Activated T-cell treated with anti-CD3 and anti-CD28 coated beads, Interleukin-2, amount 50 U/mL, for 24 hours (primary cell): Measurements from ENCODE around the gene FBXL16.

Source experiments
- DNase-seq: peaks from one replicate; pipeline ENCODE4 v3.0.0-alpha.2; 2020
- H3K27ac Mint-ChIP-seq: 2 replicates; pipeline ENCODE4 v1.8.0; 2020; ENCODE audit warnings: mild to moderate bottlenecking, mixed read lengths
- H3K27me3 Mint-ChIP-seq: 2 replicates; pipeline ENCODE4 v1.8.0; 2020; ENCODE audit warnings: mixed read lengths
- H3K36me3 Mint-ChIP-seq: 2 replicates; pipeline ENCODE4 v1.8.0; 2020; ENCODE audit warnings: low read depth, mixed read lengths
- H3K4me1 Mint-ChIP-seq: 2 replicates; pipeline ENCODE4 v1.8.0; 2020; ENCODE audit warnings: low read depth, mixed read lengths
- H3K4me3 Mint-ChIP-seq: 2 replicates; pipeline ENCODE4 v1.8.0; 2020; ENCODE audit warnings: mild to moderate bottlenecking, moderate library complexity, mixed read lengths
- H3K9me3 Mint-ChIP-seq: 2 replicates; pipeline ENCODE4 v1.8.0; 2020; ENCODE audit warnings: mixed read lengths

The FBXL16 gene

DNA sequence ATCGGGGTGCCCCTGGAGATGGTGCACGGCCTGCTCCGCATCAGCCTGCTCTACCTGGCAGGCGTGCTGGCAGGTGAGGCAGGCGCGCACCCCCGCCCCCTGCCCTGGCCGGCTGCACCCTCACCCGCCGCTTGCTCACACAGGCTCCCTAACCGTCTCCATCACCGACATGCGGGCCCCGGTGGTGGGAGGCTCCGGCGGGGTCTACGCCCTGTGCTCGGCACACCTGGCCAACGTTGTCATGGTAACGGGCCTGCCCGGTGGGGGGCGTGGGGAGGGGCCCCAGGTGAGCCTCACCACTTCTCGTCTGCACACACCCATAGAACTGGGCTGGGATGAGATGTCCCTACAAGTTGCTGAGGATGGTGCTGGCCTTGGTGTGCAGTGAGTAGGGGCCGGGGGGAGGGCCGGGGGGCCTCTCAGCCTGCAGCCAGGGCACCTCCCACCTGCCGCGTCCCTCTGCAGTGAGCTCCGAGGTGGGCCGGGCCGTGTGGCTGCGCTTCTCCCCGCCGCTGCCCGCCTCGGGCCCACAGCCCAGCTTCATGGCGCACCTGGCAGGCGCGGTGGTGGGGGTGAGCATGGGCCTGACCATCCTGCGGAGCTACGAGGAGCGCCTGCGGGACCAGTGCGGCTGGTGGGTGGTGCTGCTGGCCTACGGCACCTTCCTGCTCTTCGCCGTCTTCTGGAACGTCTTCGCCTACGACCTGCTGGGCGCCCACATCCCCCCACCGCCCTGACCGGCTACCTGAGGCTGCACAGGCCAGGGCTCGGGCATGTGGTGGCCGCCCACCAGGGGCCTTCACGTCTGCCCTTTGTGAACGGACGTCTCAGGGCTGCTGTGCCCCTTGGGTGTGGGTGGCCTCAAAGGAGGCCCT is 28.0 kb downstream of the FBXL16 start:
- peaks cover 30% of the 10 kb centered on the region for H3K4me1 Mint-ChIP-seq
- H3K4me3 Mint-ChIP-seq: no peak overlapping the region
- H3K9me3 Mint-ChIP-seq: no peaks in the 10 kb centered on the region
- H3K36me3 Mint-ChIP-seq: peaks cover 41% of the 10 kb centered on the region
- no peak overlapping the region for H3K27ac Mint-ChIP-seq
- H3K27me3 Mint-ChIP-seq: peaks cover 9% of the 10 kb centered on the region
- no peak for DNase-seq

DNA sequence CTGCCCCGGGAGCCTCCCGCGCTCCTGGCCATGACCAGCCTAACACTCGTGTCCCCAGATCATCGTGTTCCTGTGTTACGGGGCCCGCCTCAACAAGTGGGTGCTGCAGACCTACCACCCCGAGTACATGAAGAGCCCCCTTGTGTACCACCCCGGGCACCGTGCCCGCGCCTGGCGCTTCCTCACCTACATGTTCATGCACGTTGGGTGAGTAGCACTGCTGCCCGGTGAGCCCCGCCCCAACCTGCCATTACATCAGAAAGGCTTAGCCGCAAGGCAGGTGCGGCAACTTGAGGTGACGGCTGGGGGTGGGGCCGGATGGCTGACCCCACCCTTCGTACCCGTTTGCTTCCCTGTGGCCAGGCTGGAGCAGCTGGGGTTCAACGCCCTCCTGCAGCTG is 28.7 kb downstream of the FBXL16 start:
- Mint-ChIP-seq H3K4me3 (no peak overlapping the region), H3K4me1 (peaks cover 24% of the 10 kb centered on the region)

DNA sequence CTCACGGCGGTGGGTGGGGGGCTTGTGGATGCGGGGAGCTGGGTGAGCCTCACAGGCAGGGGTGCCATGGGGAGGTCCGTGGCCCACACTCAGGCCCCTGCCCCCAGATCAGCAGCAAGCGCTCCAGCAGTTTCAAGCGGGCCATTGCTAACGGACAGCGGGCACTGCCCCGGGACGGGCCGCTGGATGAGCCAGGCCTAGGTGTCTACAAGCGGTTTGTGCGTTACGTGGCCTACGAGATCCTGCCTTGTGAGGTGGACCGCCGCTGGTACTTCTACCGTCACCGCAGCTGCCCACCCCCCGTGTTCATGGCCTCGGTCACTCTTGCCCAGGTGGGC is 29.1 kb downstream of the FBXL16 start:
- no peaks in the 10 kb centered on the region for H3K9me3 Mint-ChIP-seq
- peaks cover 20% of the 10 kb centered on the region for H3K4me1 Mint-ChIP-seq
- peaks cover 9% of the 10 kb centered on the region for H3K27me3 Mint-ChIP-seq
- no peak overlapping the region for H3K4me3 Mint-ChIP-seq
- H3K36me3 Mint-ChIP-seq: peaks cover 35% of the 10 kb centered on the region
- H3K27ac Mint-ChIP-seq: no peak overlapping the region
- DNase-seq: no peak

More for the DNA sequence above, 28.7 kb downstream of the FBXL16 start:
- DNase-seq: no peak
- H3K27ac Mint-ChIP-seq: no peak overlapping the region
- peaks cover 36% of the 10 kb centered on the region for H3K36me3 Mint-ChIP-seq
- no peaks in the 10 kb centered on the region for H3K9me3 Mint-ChIP-seq
- peaks cover 9% of the 10 kb centered on the region for H3K27me3 Mint-ChIP-seq

DNA sequence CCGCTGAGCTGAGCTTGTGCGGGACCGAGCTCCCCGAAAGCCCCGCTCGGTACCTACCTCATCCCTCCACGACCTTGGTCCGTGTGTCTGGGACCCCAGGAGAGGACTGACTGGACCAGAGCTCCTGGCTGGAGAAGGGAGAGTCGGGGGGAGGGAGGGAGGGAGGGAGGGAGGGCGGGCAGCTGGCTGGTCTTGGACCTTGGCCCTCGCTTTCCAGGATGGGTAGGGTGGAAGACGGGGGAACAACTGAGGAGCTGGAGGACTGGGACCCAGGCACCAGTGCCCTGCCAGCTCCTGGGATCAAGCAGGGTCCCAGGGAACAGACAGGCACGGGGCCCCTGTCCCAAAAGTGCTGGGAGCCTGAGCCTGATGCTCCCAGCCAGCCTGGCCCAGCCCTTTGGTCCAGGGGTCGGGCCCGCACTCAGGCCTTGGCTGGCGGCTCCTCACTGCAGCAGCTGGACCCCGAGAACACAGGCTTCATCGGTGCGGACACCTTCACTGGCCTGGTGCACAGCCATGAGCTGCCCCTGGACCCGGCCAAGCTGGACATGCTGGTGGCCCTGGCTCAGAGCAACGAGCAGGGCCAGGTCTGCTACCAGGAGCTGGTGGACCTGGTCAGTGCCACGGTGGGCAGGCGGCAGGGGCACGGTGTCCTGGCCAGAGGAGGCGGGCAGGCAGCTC is 29.6 kb downstream of the FBXL16 start:
- Mint-ChIP-seq H3K27me3 (peaks cover 9% of the 10 kb centered on the region), H3K27ac (no peak overlapping the region), H3K9me3 (no peaks in the 10 kb centered on the region), H3K36me3 (peaks cover 33% of the 10 kb centered on the region), H3K4me1 (peaks cover 15% of the 10 kb centered on the region), H3K4me3 (no peak overlapping the region)
- DNase-seq: no peak

DNA sequence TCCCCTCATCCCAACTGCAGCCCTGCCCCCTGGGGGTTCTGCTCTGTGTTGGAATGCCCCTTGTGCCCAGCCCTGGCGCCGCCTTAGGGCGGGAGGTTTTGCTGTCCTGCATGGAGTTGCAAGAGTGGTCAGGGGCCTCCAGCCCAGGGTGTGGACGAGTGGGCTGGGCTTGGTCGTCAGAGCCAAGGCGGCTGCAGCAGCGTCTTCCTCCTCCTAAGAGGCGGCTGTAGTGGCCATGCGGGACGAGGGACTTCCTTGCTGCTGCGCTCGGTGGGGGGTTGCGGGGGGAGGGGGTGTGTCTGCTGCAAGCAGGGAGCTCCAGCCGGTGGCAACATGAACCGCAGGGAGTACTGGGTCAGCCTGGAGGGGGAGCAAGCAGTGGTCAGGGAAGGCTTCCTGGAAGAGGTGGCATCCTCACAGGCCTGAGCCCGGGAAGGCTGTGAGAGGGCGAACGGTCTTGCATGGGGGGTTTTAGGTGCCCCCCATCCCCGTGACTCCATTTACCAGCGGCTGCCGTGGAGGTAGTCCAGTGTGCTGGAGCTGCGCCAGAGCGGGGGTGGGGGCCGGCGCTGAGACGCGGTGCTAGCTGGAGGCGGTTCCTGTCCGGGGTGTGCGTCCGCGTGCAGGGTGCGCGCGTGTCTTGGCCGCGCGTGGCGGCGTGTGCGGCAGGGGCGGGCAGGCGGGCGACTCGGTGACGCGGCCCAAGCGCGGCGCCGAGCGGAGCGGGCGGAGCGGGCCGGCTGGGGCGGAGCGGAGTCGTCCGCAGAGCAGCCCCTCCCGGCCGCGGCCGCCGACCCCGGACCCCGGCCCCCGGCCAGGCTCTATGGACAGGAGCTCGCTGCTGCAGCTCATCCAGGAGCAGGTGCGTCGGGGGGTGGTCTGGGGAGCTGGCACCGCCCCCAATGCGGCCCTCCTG is 30.4 kb downstream of the FBXL16 start, which contains the start of gene RHBDL1:
Gene RHBDL1 (plus strand): TSS at position 704 of the 916 bp plus-strand sequence. CDS start 120 bp downstream, at position 824.
- no peak for DNase-seq
- H3K4me3 Mint-ChIP-seq: no peak within 1 kb of the TSS
- H3K27ac Mint-ChIP-seq: peak within 1 kb of the TSS; percentile 29
- H3K4me1 Mint-ChIP-seq: peaks cover 13% of the 10 kb centered on the region
- H3K36me3 Mint-ChIP-seq: peaks cover 38% of the 10 kb centered on the region
- H3K9me3 Mint-ChIP-seq: no peaks in the 10 kb centered on the region
- H3K27me3 Mint-ChIP-seq: peaks cover 9% of the 10 kb centered on the region

DNA sequence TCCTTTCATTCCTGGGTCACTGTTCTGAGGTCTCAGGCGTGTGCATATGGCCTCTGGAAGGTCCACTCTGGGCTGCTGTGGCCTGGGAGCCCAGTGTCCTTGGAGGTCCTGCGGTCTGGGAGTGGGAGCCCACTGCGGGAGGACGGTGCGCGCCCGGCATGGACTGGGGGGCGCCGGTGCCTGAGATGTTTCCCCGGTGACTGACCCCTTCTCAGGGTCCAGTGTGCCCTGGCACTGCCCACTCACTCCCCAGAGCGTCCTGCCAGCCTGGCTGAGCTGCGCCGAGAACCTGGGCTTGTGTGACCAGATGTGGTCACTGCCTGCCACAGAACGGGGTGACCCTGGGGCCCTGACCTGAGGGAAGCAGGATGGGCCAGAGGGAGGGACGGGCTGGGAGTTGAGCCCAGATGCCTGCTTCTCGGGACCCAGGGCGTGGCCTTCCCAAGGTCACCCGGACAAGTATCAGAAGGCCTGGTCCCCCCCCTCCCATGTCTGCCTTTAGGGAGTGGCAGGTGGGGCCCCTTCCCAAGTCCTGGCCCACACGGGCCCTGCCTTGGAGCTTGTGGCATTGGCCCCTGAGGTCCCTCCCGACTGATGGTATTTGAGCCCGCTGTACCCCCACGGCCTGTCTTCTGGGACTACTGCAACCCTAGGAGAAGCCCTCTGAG is 31.3 kb downstream of the FBXL16 start:
- Mint-ChIP-seq H3K36me3 (peaks cover 47% of the 10 kb centered on the region), H3K27me3 (peaks cover 9% of the 10 kb centered on the region), H3K4me1 (peaks cover 15% of the 10 kb centered on the region), H3K4me3 (no peak overlapping the region), H3K9me3 (no peaks in the 10 kb centered on the region), H3K27ac (peak overlapping the region; percentile 29)
- no peak for DNase-seq

DNA sequence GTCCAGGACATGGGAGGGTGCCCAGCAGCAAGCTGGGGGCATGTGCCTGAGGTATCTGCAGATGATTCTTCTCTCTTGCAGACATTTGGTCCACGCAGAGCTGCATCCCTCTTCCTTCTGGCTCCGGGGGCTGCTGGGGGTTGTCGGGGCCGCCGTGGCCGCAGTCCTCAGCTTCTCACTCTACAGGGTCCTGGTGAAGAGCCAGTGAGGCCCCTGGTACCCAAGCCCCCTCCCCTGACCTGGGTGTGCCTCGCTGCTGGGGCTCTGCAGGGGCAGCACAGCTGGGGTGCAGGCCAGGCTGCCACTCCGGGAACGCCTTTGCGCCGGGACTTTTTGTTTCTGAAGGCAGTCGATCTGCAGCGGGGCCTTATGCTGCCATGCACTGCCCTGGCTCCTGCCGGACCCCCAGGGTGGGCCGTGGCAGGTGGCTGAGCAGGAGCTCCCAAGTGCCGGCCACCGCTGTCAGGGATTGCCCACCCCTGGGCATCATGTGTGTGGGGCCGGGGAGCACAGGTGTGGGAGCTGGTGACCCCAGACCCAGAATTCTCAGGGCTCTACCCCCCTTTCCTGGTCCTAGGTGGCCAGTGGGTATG is 32.1 kb downstream of the FBXL16 start:
- Mint-ChIP-seq H3K27ac (no peak overlapping the region), H3K36me3 (peaks cover 52% of the 10 kb centered on the region), H3K4me1 (peaks cover 13% of the 10 kb centered on the region), H3K4me3 (no peak overlapping the region), H3K9me3 (no peaks in the 10 kb centered on the region), H3K27me3 (peaks cover 9% of the 10 kb centered on the region)
- no peak for DNase-seq

DNA sequence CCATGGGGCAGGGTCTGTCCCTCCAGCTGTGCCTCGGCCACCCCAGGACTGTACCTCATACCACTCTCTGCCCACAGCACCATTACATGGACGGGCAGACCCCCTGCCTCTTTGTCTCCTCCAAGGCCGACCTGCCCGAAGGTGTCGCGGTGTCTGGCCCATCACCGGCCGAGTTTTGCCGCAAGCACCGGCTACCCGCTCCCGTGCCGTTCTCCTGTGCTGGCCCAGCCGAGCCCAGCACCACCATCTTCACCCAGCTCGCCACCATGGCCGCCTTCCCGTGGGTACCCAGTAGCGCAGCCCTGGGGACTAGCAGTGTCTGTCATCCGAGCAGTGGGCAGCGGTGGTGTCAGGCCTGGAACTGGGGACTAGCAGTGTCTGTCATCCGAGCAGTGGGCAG is 32.8 kb downstream of the FBXL16 start:
- Mint-ChIP-seq H3K27ac (no peak overlapping the region), H3K9me3 (no peaks in the 10 kb centered on the region), H3K36me3 (peaks cover 54% of the 10 kb centered on the region), H3K4me1 (peaks cover 13% of the 10 kb centered on the region), H3K27me3 (peaks cover 9% of the 10 kb centered on the region), H3K4me3 (no peak overlapping the region)
- DNase-seq: no peak

DNA sequence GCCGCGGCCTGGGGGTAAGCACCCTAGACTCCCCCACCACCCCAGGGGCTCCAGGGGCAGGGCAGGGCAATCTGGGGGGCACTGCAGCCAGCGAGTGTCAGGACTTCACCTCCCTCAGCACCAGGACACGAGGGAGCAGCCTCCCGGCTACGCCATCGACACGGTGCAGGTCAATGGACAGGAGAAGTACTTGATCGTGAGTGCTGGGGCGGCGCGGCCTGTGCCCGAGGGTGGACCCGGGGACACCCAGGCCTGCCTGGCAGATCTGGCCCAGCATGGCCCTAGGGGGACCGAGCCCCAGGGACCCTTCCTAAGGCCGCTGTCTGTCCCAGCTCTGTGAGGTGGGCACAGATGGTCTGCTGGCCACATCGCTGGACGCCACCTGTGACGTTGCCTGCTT is 33.2 kb downstream of the FBXL16 start:
- H3K27me3 Mint-ChIP-seq: peaks cover 9% of the 10 kb centered on the region
- peaks cover 59% of the 10 kb centered on the region for H3K36me3 Mint-ChIP-seq
- DNase-seq: no peak
- H3K4me1 Mint-ChIP-seq: peaks cover 17% of the 10 kb centered on the region
- H3K4me3 Mint-ChIP-seq: no peak overlapping the region
- H3K27ac Mint-ChIP-seq: no peak overlapping the region
- H3K9me3 Mint-ChIP-seq: no peaks in the 10 kb centered on the region

DNA sequence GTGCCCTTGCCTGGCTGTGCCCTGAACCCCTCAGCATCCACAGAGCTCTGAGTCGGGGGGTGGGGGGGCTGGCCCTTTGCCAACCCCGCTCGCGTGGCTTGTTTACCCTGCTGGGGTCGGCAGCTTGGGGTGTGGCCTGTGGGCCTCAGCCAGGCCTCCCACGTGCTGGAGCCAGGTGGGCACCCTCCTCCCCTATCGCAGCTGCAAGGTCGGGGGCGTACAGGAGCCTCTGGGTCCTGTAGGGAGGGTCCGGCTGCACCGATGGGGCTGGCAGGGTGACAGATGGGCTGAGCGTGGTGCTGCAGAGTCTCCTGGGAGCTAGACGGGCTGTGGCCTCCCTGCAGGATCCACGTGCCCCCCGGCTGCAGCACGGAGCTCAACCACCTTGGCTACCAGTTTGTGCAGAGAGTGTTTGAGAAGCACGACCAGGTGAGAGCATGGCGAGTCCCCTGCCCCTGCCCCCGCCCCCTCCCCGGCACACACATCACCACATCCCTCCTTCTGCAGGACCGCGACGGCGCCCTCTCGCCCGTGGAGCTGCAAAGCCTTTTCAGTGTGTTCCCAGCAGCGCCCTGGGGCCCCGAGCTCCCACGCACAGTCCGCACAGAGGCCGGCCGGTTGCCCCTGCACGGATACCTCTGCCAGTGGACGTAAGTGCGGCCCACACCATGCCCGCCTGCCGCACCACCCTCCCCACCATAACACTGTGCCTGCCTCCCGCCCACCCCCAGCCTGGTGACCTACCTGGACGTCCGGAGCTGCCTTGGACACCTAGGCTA is 34.1 kb downstream of the FBXL16 start:
- H3K9me3 Mint-ChIP-seq: no peaks in the 10 kb centered on the region

DNA sequence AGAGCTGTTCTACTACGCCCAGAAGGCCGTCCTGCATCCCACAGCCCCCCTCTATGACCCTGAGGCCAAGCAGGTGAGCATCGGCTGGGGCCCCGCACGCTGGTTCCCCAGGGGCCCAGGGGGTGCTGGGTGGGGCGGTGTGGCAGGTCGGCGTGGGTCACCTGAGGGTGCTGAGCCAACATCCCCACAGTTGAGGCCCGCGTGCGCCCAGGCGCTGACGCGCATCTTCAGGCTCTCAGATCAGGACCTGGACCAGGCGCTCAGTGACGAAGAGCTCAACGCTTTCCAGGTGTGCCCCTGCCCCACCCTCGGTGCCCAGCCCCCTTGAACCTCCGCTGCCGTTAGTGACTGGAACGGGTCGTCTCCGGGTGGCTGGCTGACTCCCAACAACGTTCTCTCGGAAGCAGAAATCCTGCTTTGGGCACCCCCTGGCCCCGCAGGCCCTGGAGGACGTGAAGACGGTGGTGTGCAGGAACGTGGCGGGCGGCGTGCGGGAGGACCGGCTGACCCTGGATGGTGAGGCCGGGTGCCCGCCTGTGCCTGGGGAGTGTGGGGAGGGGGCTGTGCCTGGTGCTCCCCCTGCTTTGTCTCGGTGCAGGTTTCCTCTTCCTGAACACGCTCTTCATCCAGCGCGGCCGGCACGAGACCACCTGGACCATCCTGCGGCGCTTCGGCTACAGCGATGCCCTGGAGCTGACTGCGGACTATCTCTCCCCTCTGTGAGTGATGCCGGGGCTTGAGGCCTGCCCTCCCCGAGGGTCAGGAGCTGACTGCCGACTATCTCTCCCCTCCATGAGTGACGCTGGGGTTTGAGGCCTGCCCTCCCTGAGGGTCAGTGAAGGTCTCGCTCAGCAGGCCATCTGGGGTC is 34.9 kb downstream of the FBXL16 start:
- peaks cover 5% of the 10 kb centered on the region for H3K27me3 Mint-ChIP-seq
- H3K36me3 Mint-ChIP-seq: peaks cover 66% of the 10 kb centered on the region
- H3K4me3 Mint-ChIP-seq: peak overlapping the region; percentile 63
- peak overlapping the region; percentile 75 for H3K27ac Mint-ChIP-seq
- peaks cover 23% of the 10 kb centered on the region for H3K4me1 Mint-ChIP-seq
- no peak for DNase-seq
- H3K9me3 Mint-ChIP-seq: no peaks in the 10 kb centered on the region

More for the DNA sequence above, 34.1 kb downstream of the FBXL16 start:
- no peak overlapping the region for H3K4me3 Mint-ChIP-seq
- peaks cover 5% of the 10 kb centered on the region for H3K27me3 Mint-ChIP-seq
- peaks cover 63% of the 10 kb centered on the region for H3K36me3 Mint-ChIP-seq
- DNase-seq: no peak
- H3K4me1 Mint-ChIP-seq: peaks cover 23% of the 10 kb centered on the region
- no peak overlapping the region for H3K27ac Mint-ChIP-seq

DNA sequence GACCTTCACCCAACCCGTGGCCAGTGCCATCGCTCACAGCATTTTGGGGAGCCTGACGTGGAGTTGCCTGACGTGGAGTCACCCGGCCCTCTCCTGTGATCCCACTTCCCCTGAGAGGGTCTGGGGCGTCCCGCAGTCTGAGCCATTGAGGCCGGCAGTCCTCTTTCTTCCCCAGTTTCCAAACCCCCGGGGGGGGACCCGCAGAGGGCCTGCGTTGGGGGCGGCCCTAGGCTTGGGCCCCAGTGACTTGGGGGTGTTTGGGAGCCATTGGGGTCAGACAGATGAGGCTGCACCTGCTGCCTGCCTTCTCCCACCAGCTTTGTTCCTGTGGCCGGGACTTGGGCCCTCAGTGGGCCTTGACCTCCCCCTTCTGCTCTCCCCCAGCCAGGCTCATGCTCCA is 35.9 kb downstream of the FBXL16 start:
- Mint-ChIP-seq H3K36me3 (peaks cover 63% of the 10 kb centered on the region), H3K27me3 (no peaks in the 10 kb centered on the region), H3K27ac (peak overlapping the region; percentile 75), H3K4me1 (peaks cover 18% of the 10 kb centered on the region), H3K9me3 (no peaks in the 10 kb centered on the region), H3K4me3 (peak overlapping the region; percentile 82)
- no peak for DNase-seq
